ENCODE results near the gene COPS4. TPM values are rescaled to one million over a fixed set of nuclear protein-coding genes. Genes with fewer than 3 reads are reported as not detected.

COPS4 gene
- total RNA-seq (2022; extraction: Qiagen RNA extraction), result 23.3 to 35.0 TPM (median 24.9 TPM) in 5 replicates

DNA sequence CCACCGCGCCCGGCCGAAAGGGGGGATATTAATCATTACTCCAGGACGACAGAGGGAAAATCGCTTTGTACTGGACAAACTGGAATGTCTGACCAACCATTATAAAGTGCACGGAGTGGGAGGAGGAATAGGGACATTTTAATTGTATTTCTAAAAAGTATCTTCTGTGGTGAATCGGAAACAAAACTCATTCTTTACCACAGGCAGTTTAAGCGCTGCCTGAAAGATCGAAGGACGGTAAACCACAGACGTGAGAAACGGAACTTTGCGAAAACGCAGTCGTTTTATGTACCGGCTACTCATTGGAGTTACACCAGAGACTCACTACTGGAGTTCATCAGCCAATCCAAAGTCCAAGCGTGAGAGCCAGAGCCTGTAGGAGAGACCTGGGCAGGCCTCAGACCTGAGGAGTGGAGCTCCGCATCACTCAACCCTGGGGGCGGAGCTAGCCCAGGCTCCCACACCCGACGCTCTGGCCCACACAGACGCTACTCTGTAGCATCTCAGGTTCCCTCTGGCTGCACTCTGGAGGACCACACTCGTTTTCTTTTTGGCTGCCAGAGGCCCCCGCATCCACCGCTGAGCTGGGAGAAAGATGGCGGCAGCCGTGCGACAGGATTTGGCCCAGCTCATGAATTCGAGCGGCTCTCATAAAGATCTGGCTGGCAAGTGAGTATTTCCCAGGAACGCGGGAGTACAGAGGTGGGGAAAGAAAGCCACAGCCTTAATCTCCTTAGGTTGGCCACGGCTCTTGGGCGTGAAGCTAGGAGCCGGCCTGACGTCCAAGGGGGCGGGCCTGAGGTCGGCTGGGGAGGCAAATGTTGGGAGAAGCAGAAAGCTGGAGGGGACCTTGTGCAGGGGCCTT lies at the start of gene COPS4:
Gene COPS4, plus strand, starts transcription at position 554 of the 865 bp plus-strand sequence. Its CDS starts 42 bp downstream, at position 596.

DNA sequence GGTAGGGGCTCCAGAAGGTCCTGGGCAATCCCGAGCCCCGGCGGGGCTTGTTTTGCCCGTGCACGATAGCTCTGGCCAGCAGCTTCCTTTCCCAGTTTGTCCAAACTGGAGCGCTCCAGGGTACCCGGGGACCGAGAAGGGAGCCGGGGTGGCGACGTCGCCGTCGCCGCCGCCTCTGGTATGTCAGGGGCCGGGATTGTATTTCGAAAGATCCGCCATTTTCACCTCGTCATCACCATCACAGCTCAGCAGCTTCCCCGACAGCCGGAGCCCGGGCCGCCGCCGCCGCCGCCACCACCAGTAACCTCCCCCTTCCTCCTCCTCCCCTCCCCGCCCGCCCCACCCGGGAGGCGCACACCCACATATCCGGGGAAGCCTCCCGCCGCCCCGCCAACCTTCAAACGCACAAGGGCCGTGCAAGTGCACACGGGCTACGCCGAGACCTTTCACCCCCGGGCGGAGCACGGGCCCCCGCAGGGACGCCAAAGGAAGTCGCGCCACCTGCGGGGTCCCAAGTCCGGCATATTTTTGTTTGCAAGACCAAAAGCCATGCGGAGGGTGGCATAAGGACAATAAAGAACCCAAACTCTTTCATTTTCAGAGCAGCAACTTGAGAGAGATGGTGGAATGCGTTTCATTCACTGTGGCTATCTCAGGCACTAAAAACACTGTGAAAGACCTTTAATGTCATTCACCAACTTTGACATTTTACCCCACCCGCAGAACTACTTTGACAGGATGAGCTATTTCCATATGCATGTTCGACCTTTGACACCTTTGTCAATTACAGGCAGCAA lies 24.3 kb upstream of the COPS4 start, which contains the start of gene LIN54:
Gene LIN54, minus strand, starts transcription at position 302 of the 797 bp plus-strand sequence. CDS start 25,979 bp downstream, outside the sequence.

GRCh38 chr4:83114576-83114975 lies 79.6 kb downstream of the COPS4 start, which contains the start of gene PLAC8:
TSS of gene PLAC8 (minus strand) at chr4:83114729. CDS start at chr4:83107921, 6,808 bp downstream.

Other genes with a start within 250 kb of the COPS4 start
- 6.2 to 8.1 TPM (median 6.6 TPM) in 5 replicates for gene SCD5, start 236.4 kb upstream of the COPS4 start, total RNA-seq (2022; extraction: Qiagen RNA extraction)
- gene SEC31A, start 144.0 kb upstream of the COPS4 start, total RNA-seq (2022; extraction: Qiagen RNA extraction), result 77.9 to 98.5 TPM (median 85.5 TPM) in 5 replicates
- gene THAP9, start 134.4 kb upstream of the COPS4 start, total RNA-seq (2022; extraction: Qiagen RNA extraction), result 1.5 to 2.5 TPM (median 1.9 TPM) in 5 replicates
- 5.2 to 8.7 TPM (median 6.4 TPM) in 5 replicates for gene LIN54, start 24.4 kb upstream of the COPS4 start, total RNA-seq (2022; extraction: Qiagen RNA extraction)
- 0.46 to 1.2 TPM (median 1.1 TPM) in 5 replicates for gene PLAC8, start 79.5 kb downstream of the COPS4 start, total RNA-seq (2022; extraction: Qiagen RNA extraction)
- 17.1 to 21.7 TPM (median 19.5 TPM) in 5 replicates for gene COQ2, start 249.6 kb downstream of the COPS4 start, total RNA-seq (2022; extraction: Qiagen RNA extraction)

Measured in A549 treated with Hydrocortisone at 1 μM for 4 hours (cell line).